AG09319 (cell line): ENCODE measurements around the gene CLMN.
A peak's percentile ranks its signal among the peaks of the same experiment; 100 is the strongest.

Source experiments
- DNase-seq: peaks from one replicate; pipeline ENCODE4 v3.0.0-alpha.2; 2010; ENCODE audit warnings: low read depth; ENCODE audit errors: extremely low read depth
- TF ChIP-seq, protein P1 (sequence below): IDR thresholded peaks from 2 replicates; pipeline ENCODE4 v1.5.1; 2011; ENCODE audit warnings: low read depth, mild to moderate bottlenecking, inconsistent platforms, low read length, moderate library complexity

The CLMN gene, protein sequence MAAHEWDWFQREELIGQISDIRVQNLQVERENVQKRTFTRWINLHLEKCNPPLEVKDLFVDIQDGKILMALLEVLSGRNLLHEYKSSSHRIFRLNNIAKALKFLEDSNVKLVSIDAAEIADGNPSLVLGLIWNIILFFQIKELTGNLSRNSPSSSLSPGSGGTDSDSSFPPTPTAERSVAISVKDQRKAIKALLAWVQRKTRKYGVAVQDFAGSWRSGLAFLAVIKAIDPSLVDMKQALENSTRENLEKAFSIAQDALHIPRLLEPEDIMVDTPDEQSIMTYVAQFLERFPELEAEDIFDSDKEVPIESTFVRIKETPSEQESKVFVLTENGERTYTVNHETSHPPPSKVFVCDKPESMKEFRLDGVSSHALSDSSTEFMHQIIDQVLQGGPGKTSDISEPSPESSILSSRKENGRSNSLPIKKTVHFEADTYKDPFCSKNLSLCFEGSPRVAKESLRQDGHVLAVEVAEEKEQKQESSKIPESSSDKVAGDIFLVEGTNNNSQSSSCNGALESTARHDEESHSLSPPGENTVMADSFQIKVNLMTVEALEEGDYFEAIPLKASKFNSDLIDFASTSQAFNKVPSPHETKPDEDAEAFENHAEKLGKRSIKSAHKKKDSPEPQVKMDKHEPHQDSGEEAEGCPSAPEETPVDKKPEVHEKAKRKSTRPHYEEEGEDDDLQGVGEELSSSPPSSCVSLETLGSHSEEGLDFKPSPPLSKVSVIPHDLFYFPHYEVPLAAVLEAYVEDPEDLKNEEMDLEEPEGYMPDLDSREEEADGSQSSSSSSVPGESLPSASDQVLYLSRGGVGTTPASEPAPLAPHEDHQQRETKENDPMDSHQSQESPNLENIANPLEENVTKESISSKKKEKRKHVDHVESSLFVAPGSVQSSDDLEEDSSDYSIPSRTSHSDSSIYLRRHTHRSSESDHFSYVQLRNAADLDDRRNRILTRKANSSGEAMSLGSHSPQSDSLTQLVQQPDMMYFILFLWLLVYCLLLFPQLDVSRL

DNA sequence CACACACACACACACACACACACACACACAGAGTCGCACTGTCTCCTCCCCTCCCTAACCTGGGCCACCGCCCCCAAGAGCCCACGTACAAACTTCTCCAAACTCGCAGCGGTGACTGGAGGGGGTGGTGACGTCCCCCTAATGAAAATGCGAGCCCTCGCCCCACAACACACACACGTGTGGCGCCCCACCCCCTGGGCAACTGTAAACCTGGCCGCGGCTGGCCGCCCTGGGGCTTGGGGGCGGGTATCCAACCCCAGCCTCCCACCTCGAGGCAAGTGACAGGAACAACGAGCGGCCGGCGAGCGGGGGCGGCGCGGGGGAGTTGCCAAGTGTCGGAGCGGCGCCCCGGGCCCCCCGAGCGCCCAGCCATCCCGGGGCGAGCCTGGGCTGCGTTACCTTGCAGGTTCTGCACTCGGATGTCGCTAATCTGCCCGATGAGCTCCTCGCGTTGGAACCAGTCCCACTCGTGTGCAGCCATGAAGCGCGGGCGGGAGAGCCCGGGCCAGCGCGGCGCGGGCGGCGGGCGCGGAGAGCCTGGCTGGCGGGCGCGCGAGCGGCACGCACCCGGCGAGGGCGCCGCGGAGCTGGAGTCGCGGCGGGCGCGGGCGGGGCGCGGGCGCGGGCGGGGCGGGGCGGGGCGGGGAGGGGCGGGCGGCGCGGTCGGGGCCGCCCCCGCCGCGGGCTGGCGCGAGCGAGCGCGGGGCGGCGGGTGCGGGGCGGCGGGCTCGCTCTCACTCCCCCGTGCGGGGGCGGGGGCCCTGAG lies at the start of gene CLMN:
CLMN (minus strand) TSS at position 597 of the 766 bp plus-strand sequence; CDS start at position 481, 116 bp downstream.
- TF ChIP-seq, protein P1, sequence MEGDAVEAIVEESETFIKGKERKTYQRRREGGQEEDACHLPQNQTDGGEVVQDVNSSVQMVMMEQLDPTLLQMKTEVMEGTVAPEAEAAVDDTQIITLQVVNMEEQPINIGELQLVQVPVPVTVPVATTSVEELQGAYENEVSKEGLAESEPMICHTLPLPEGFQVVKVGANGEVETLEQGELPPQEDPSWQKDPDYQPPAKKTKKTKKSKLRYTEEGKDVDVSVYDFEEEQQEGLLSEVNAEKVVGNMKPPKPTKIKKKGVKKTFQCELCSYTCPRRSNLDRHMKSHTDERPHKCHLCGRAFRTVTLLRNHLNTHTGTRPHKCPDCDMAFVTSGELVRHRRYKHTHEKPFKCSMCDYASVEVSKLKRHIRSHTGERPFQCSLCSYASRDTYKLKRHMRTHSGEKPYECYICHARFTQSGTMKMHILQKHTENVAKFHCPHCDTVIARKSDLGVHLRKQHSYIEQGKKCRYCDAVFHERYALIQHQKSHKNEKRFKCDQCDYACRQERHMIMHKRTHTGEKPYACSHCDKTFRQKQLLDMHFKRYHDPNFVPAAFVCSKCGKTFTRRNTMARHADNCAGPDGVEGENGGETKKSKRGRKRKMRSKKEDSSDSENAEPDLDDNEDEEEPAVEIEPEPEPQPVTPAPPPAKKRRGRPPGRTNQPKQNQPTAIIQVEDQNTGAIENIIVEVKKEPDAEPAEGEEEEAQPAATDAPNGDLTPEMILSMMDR = no peak
- no peak for DNase-seq

DNA sequence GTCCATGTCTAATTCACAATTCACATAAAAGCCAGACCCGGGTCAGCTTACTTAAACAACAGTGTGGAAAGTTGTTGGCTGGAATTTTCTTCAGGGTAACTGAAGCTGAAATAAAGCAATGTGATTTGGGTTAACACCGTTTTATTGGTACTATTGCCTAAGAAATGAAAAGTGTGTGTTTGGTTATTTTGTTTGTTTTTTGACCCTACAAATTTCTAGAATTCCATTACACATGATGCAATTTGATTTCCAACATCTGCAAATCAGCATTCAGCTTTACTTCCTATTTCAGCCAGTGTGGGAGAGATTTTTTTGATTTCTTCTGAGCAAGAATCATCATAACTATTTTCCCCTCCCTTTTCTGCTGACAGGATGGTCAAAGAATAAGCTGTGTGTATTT lies 45.7 kb upstream of the CLMN start:
- peak; percentile 2 for DNase-seq
- TF ChIP-seq, protein P1 = no peak

DNA sequence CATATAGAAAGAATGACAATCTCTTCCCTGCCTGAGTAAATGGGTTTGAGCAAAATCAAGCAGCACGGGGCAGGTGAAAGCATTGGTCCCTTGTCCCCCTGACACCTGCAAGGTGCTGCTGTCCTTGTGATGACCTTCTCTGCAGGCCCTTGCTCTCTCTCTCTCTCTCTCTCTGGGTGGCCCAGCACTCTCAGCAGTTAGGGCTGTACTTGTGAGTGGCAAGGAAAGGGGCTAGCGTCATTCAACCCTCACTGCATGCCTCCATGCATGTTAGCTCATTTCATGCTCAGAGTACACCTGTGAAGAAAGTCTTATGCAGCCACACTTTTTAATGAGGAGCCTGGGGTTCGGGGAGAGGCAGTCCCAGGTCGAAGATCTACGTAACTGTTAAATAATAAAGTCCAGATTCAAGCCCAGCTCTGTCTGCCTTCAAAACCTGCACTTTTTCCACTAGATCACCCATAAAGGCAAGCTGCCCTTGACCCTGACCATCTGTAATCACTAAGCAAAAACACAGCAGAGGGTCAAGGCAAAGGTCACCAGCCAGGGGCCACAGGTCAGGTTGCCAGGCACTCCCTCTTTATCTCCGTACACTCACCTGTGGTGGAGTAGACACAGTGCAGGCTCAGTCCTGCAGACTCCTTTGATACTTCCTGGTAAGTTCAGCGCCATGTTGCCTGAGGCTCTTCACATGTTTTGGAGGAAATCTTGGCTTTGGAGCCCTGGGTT lies 44.9 kb upstream of the CLMN start:
- TF ChIP-seq, protein P1 = no peak
- DNase-seq = no peak

DNA sequence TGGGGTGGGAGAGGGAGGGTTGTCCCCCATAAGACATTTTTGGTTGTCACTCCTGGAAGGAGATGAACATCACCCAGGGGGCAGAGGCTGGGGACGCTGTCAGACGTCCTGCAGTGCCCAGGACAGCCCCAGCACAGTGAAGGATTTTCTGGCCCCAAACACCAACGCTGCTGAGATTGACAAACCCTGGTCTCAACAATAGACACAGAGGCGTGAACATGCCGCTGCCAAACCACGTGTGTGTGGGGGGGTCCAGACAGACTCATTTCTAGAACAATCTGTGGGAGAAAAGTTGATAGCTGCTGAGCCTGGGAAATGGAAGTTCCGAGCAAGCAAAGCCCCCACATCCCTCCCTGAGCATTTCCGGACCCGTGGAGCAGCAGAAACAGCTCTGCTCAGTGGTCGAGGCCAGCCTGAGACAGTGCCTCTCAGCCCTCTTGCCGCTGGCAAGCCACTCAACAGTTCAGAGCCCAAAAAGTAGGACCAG lies 43.8 kb upstream of the CLMN start:
- TF ChIP-seq, protein P1 = no peak
- DNase-seq = no peak

DNA sequence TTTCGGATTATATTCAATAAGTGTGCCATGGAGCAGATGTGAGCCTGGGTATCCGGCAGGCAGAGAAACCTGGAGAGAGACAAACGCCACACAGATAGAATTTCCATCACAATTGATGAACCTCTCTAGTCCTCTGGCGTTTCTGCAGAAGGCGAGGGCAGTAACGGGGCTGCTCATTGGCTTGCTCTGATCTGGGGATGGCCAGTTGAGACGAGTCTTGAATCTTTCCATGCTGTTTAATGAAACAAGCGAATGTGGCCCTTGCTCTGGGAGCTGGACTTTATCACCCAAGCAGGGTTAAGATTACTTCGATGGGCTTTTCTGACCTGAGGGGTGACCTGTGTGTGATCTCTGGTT lies 42.4 kb upstream of the CLMN start:
- DNase-seq = no peak

More for the DNA sequence above, 42.4 kb upstream of the CLMN start:
- TF ChIP-seq, protein P1 = no peak
